Activated T-helper 17 cell treated with anti-CD3 and anti-CD28 coated beads, Interleukin-2, amount 50 U/mL, for 72 hours (primary cell): ENCODE data around the gene NEDD4L. TPM values are rescaled to one million over a fixed set of nuclear protein-coding genes. Genes with fewer than 3 reads are reported as not detected.

Experiments
- ATAC-seq: fragments of 150-1000 bp; cut with Tn5 transposase; replicated peaks from 2 replicates; pipeline ENCODE4 v1.10.0; 2021; ENCODE audit warnings: mild to moderate bottlenecking, moderate library complexity
- H3K27ac Mint-ChIP-seq: one replicate; pipeline ENCODE4 v1.8.0; 2022; ENCODE audit warnings: mixed read lengths
- H3K27me3 Mint-ChIP-seq: one replicate; pipeline ENCODE4 v1.8.0; 2022; ENCODE audit warnings: mixed read lengths
- H3K36me3 Mint-ChIP-seq: one replicate; pipeline ENCODE4 v1.8.0; 2022; ENCODE audit warnings: low read depth, mild to moderate bottlenecking, mixed read lengths
- H3K4me1 Mint-ChIP-seq: one replicate; pipeline ENCODE4 v1.8.0; 2022; ENCODE audit warnings: mixed read lengths
- H3K4me3 Mint-ChIP-seq: one replicate; pipeline ENCODE4 v1.8.0; 2022; ENCODE audit warnings: mild to moderate bottlenecking, mixed read lengths
- H3K9me3 Mint-ChIP-seq: one replicate; pipeline ENCODE4 v1.8.0; 2022; ENCODE audit warnings: mixed read lengths
- total RNA-seq, 2 donors: library from RNA; stranded (reverse); gene quantifications; one replicate each; pipeline ENCODE4 v1.2.3, GENCODE V29; 2022

NEDD4L gene
- total RNA-seq, 2 donors from 2014 or later = 6.5 to 8.0 TPM

DNA sequence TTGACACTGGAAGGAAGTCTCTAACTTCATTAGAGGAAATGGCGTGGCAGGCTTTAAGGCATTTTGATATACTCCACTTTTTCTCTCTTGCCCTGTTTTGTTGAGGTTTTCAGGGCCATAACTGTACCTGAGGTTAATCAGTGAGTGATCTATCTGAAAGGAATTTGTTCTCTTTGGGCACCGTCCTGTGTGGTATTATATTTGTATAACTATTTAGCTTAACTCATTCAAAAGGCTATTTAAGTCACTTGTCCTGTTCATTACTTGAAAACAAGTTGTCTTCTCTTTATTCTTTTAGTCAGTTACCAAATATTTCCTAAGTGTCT is 180.4 kb downstream of the NEDD4L start:
- H3K4me3 Mint-ChIP-seq = no peak overlapping the region
- H3K9me3 Mint-ChIP-seq = no peaks in the 10 kb centered on the region
- peaks cover 5% of the 10 kb centered on the region for H3K27me3 Mint-ChIP-seq
- no peak for ATAC-seq
- H3K36me3 Mint-ChIP-seq = no peaks in the 10 kb centered on the region
- no peaks in the 10 kb centered on the region for H3K4me1 Mint-ChIP-seq
- no peak overlapping the region for H3K27ac Mint-ChIP-seq

DNA sequence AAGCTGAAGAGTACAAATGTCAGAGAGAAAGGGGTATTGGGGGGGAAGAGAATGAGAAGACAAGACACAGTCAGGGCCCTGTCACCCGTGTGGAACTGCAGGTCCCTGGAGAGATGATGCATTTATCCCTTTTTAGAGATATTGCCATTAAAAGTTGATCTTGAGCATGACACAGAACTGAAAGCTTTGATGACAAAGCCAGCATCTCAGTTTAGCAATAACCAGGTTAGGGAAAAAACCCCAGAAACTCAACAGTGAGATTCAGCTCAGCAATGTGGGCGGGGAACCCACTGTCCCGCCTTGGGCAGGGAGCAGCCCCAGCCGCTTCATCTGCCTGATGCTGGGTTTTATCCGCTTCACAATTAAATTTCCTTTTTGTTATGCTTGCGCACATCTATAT is 181.1 kb downstream of the NEDD4L start:
- H3K27ac Mint-ChIP-seq = no peak overlapping the region
- peaks cover 5% of the 10 kb centered on the region for H3K27me3 Mint-ChIP-seq
- no peaks in the 10 kb centered on the region for H3K9me3 Mint-ChIP-seq
- no peaks in the 10 kb centered on the region for H3K4me1 Mint-ChIP-seq
- no peaks in the 10 kb centered on the region for H3K36me3 Mint-ChIP-seq
- H3K4me3 Mint-ChIP-seq = no peak overlapping the region
- peak; percentile 93 for ATAC-seq

DNA sequence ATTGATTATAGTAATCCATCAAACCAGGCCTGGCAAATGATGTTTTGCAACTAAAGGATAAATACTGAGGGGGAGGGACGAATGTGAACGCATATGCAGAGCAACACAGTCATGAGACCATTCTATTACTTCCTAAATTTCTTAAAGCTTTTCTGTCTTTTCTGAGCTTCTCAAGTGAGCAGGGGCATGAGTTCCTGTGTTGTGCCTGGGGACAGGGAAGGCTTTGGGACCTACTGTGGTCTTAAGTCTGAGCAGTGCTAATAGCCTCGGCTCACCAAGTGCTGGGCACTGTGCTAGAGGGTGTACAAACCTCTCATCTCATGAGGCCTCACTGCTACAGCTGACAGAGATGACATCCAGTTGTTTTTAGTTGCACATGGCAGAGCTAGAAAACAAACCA is 182.4 kb downstream of the NEDD4L start:
- Mint-ChIP-seq H3K4me3 (no peak overlapping the region), H3K4me1 (no peaks in the 10 kb centered on the region), H3K27me3 (peaks cover 5% of the 10 kb centered on the region), H3K36me3 (no peaks in the 10 kb centered on the region), H3K9me3 (no peaks in the 10 kb centered on the region), H3K27ac (no peak overlapping the region)
- ATAC-seq = no peak

- Mint-ChIP-seq H3K9me3 (no peaks in the 10 kb centered on the region), H3K4me1 (no peaks in the 10 kb centered on the region), H3K36me3 (no peaks in the 10 kb centered on the region), H3K27me3 (peaks cover 5% of the 10 kb centered on the region), H3K27ac (no peak overlapping the region), H3K4me3 (no peak overlapping the region)
- no peak for ATAC-seq
Observed at GRCh38 chr18:58227361-58227930, 183.4 kb downstream of the NEDD4L start.

DNA sequence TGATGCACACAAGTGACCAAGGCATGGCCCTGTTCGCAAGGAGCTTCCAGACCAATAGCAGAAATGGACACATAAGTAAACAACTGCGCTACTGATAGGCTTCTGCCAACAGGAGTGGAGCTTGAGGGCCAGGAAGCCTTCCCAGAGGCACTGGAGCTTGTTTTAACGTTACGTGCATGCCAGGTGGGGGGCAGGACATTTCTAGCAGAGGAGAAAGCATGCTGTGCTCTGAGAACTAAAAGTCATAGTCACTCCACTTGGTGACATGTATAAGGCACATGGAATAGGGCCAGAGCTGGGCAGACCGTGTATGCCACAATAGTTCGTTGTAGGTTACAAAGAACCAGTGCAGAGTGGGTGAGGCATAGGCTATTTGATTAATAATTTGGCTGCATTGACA is 184.2 kb downstream of the NEDD4L start:
- Mint-ChIP-seq H3K36me3 (no peaks in the 10 kb centered on the region), H3K4me1 (no peaks in the 10 kb centered on the region), H3K4me3 (no peak overlapping the region), H3K9me3 (no peaks in the 10 kb centered on the region), H3K27ac (no peak overlapping the region), H3K27me3 (peaks cover 3% of the 10 kb centered on the region)
- no peak for ATAC-seq

- Mint-ChIP-seq H3K27me3 (no peaks in the 10 kb centered on the region), H3K9me3 (no peaks in the 10 kb centered on the region), H3K36me3 (no peaks in the 10 kb centered on the region), H3K27ac (no peak overlapping the region), H3K4me1 (no peaks in the 10 kb centered on the region), H3K4me3 (no peak overlapping the region)
- ATAC-seq = no peak
Observed at GRCh38 chr18:58228762-58229161, 184.7 kb downstream of the NEDD4L start.

GRCh38 chr18:58229162-58229561 is 185.1 kb downstream of the NEDD4L start:
- Mint-ChIP-seq H3K4me1 (no peaks in the 10 kb centered on the region), H3K9me3 (no peaks in the 10 kb centered on the region), H3K27ac (no peak overlapping the region), H3K27me3 (no peaks in the 10 kb centered on the region), H3K4me3 (no peak overlapping the region), H3K36me3 (no peaks in the 10 kb centered on the region)
- ATAC-seq = no peak

GRCh38 chr18:58230438-58231179 is 186.6 kb downstream of the NEDD4L start:
- ATAC-seq = no peak
- H3K4me1 Mint-ChIP-seq = no peaks in the 10 kb centered on the region
- H3K4me3 Mint-ChIP-seq = no peak overlapping the region
- no peaks in the 10 kb centered on the region for H3K36me3 Mint-ChIP-seq
- H3K9me3 Mint-ChIP-seq = no peaks in the 10 kb centered on the region
- no peaks in the 10 kb centered on the region for H3K27me3 Mint-ChIP-seq
- no peak overlapping the region for H3K27ac Mint-ChIP-seq

DNA sequence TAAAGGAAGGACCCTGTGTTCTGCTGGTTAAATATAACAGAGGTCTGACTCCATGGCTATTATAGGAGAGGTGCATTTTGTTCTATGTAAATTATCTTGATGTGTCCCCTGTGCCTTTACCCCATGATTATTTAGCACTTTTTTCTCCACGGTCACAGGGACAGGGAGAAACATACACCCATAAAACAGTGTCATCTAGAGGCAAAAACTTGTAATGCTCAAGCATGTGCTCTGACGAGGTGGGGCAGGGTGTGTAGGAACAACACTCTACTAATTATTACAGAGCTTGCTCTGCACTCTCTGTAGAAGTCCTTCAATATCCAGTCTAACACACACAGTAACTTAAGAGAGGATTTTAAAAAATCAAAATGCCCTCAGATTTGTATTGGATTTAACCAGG is 187.9 kb downstream of the NEDD4L start:
- Mint-ChIP-seq H3K9me3 (no peaks in the 10 kb centered on the region), H3K36me3 (no peaks in the 10 kb centered on the region), H3K27ac (no peak overlapping the region), H3K4me3 (no peak overlapping the region), H3K27me3 (no peaks in the 10 kb centered on the region), H3K4me1 (no peaks in the 10 kb centered on the region)
- no peak for ATAC-seq

- H3K9me3 Mint-ChIP-seq = no peaks in the 10 kb centered on the region
- no peaks in the 10 kb centered on the region for H3K4me1 Mint-ChIP-seq
- ATAC-seq = no peak
- H3K27me3 Mint-ChIP-seq = no peaks in the 10 kb centered on the region
- no peak overlapping the region for H3K4me3 Mint-ChIP-seq
- H3K27ac Mint-ChIP-seq = no peak overlapping the region
- no peaks in the 10 kb centered on the region for H3K36me3 Mint-ChIP-seq
Observed at GRCh38 chr18:58232668-58233067, 188.6 kb downstream of the NEDD4L start.

DNA sequence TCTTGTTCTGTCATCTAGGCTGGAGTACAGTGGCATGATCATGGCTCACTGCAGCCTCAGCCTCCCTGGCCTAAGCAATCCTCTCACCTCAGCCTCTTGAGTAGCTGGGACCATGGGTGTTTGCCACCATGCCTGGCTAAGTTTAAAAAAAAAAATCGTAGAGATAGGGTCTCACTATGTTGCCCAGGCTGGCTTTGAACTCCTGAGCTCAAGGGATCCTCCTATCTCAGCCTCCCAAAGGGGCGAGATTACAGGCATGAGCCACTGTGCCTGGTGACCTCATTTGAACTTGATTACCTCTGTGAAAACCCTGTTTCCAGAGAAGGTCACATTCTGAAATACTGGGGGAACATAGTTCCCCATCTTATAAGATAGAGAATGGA is 190.3 kb downstream of the NEDD4L start:
- Mint-ChIP-seq H3K36me3 (no peaks in the 10 kb centered on the region), H3K4me1 (no peaks in the 10 kb centered on the region), H3K27me3 (no peaks in the 10 kb centered on the region), H3K4me3 (no peak overlapping the region), H3K9me3 (no peaks in the 10 kb centered on the region), H3K27ac (no peak overlapping the region)
- no peak for ATAC-seq

DNA sequence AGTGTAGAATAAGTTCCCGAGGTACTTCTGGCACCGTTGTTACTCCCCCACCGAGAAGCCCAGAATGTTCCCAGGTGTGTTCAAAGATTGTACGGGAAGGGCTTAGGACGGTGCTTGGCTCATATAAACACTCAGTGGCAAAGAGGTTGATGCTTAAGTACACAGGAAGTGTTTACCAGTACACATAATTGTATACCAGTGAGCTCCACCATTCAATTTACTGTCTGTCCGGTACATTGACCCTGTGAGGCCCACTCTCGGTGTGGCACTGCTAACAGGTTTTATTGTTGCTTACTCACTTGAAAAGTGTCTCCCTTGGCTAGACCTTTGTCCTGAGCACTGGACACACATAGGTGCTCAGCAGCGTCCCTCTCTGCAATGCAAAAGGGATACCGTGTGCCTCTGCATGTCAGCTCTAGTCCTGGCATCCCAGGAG is 191.0 kb downstream of the NEDD4L start:
- H3K9me3 Mint-ChIP-seq = no peaks in the 10 kb centered on the region
- no peak overlapping the region for H3K4me3 Mint-ChIP-seq
- no peaks in the 10 kb centered on the region for H3K4me1 Mint-ChIP-seq
- no peaks in the 10 kb centered on the region for H3K27me3 Mint-ChIP-seq
- H3K36me3 Mint-ChIP-seq = no peaks in the 10 kb centered on the region
- no peak overlapping the region for H3K27ac Mint-ChIP-seq
- no peak for ATAC-seq

GRCh38 chr18:58239879-58240278 is 195.9 kb downstream of the NEDD4L start:
- no peak overlapping the region for H3K4me3 Mint-ChIP-seq
- H3K4me1 Mint-ChIP-seq = no peaks in the 10 kb centered on the region
- H3K27ac Mint-ChIP-seq = no peak overlapping the region
- H3K27me3 Mint-ChIP-seq = no peaks in the 10 kb centered on the region
- no peaks in the 10 kb centered on the region for H3K36me3 Mint-ChIP-seq
- ATAC-seq = no peak
- H3K9me3 Mint-ChIP-seq = no peaks in the 10 kb centered on the region

DNA sequence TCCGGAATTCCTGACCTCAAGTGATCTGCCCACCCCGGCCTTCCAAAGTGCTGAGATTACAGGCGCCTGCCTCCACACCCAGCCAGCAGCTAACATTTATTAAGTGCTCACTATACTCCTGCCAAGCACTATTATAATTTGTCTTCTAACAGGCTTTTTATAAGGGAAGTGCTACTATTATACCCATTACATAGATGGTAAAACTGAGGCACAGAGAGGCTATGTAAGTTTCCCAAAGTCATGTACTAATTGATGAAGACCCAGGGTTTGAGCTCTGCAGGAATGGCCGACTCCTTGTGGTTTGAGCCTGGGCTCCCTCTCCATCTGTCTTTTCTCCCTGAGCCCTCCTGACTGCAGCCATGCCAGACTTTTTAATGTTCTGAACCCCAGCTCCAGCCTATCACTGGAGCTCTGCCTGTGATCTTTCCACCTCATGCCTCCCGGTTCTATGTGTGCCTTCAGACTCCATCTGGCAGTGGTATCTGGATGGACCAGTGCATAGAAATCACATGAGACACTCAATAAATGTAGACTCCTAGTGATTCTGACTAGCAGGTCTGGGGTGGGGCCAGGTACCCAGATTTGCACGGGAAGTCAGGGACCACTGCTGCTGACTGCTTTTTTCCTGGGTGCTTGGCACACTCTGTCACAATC is 197.1 kb downstream of the NEDD4L start:
- no peak for ATAC-seq
- H3K4me3 Mint-ChIP-seq = no peak overlapping the region
- no peaks in the 10 kb centered on the region for H3K4me1 Mint-ChIP-seq
- no peaks in the 10 kb centered on the region for H3K27me3 Mint-ChIP-seq
- no peak overlapping the region for H3K27ac Mint-ChIP-seq
- H3K9me3 Mint-ChIP-seq = no peaks in the 10 kb centered on the region
- no peaks in the 10 kb centered on the region for H3K36me3 Mint-ChIP-seq

GRCh38 chr18:58241877-58242276 is 197.9 kb downstream of the NEDD4L start:
- Mint-ChIP-seq H3K9me3 (no peaks in the 10 kb centered on the region), H3K4me1 (no peaks in the 10 kb centered on the region), H3K36me3 (no peaks in the 10 kb centered on the region), H3K4me3 (no peak overlapping the region), H3K27me3 (no peaks in the 10 kb centered on the region), H3K27ac (no peak overlapping the region)
- ATAC-seq = no peak
